Kidney epithelial cell (primary cell): ENCODE measurements around the gene OLFM2. TPM values are rescaled to one million over a fixed set of nuclear protein-coding genes. Genes with fewer than 3 reads are reported as not detected.

Source experiments
- DNase-seq: peaks from one replicate; pipeline ENCODE4 v3.0.0-alpha.2; 2010; ENCODE audit warnings: low read depth
- H3K27me3 ChIP-seq: 2 replicates; pipeline ENCODE4 v1.6.0; 2011; ENCODE audit warnings: low read length; ENCODE audit not compliant: control insufficient read depth, insufficient read depth
- H3K36me3 ChIP-seq: 2 replicates; pipeline ENCODE4 v1.5.1; 2011; ENCODE audit warnings: low read length; ENCODE audit not compliant: control insufficient read depth, insufficient read depth
- H3K4me3 ChIP-seq: 2 replicates; pipeline ENCODE4 v1.5.1; 2011; ENCODE audit warnings: low read depth, mild to moderate bottlenecking, control low read depth, low read length
- CTCF ChIP-seq: IDR thresholded peaks from 2 replicates; pipeline ENCODE4 v1.5.1; 2011; ENCODE audit warnings: mild to moderate bottlenecking, moderate library complexity, low read length, control low read depth, inconsistent platforms; ENCODE audit not compliant: insufficient read depth, poor library complexity, severe bottlenecking
- total RNA-seq: library from RNA; depleted of rRNA; stranded (reverse); fragments of >200 nt; gene quantifications from 2 replicates; pipeline ENCODE4 v1.2.3, GENCODE V29; 2015

OLFM2 gene
- total RNA-seq, 1 donor from 2014 or later = 15.8 TPM

GRCh38 chr19:9909251-9909650, 27.1 kb downstream of the OLFM2 start:
- H3K36me3 ChIP-seq = no peaks in the 10 kb centered on the region
- TF ChIP-seq CTCF = no peak
- H3K27me3 ChIP-seq = peaks cover 25% of the 10 kb centered on the region
- no peak overlapping the region for H3K4me3 ChIP-seq
- no peak for DNase-seq

GRCh38 chr19:9906475-9907087, 29.7 kb downstream of the OLFM2 start:
- Histone ChIP-seq H3K4me3 (no peak overlapping the region), H3K36me3 (no peaks in the 10 kb centered on the region), H3K27me3 (peaks cover 4% of the 10 kb centered on the region)
- TF ChIP-seq CTCF = no peak
- no peak for DNase-seq

- no peak for DNase-seq
- TF ChIP-seq CTCF = no peak
- H3K4me3 ChIP-seq = no peak overlapping the region
- H3K27me3 ChIP-seq = no peaks in the 10 kb centered on the region
- no peaks in the 10 kb centered on the region for H3K36me3 ChIP-seq
These were observed 33.0 kb downstream of the OLFM2 start for GRCh38 chr19:9903336-9903735.

GRCh38 chr19:9901642-9902041, 34.7 kb downstream of the OLFM2 start:
- no peak for DNase-seq
- Histone ChIP-seq H3K36me3 (no peaks in the 10 kb centered on the region), H3K4me3 (no peak overlapping the region), H3K27me3 (no peaks in the 10 kb centered on the region)
- no peak for TF ChIP-seq CTCF

GRCh38 chr19:9901020-9901419, 35.3 kb downstream of the OLFM2 start:
- no peak for DNase-seq
- H3K36me3 ChIP-seq = no peaks in the 10 kb centered on the region
- H3K4me3 ChIP-seq = no peak overlapping the region
- TF ChIP-seq CTCF = no peak
- no peaks in the 10 kb centered on the region for H3K27me3 ChIP-seq

GRCh38 chr19:9891609-9892373, 44.5 kb downstream of the OLFM2 start:
- no peak for DNase-seq
- H3K4me3 ChIP-seq = no peak overlapping the region
- TF ChIP-seq CTCF = no peak
- H3K36me3 ChIP-seq = no peaks in the 10 kb centered on the region
- H3K27me3 ChIP-seq = no peaks in the 10 kb centered on the region
